GM18951 (cell line): ENCODE data around the gene NCK2.

Experiments
- POLR2A ChIP-seq: IDR thresholded peaks from 4 replicates; pipeline ENCODE4 v1.6.1; 2011; ENCODE audit warnings: mild to moderate bottlenecking; ENCODE audit not compliant: insufficient read length, insufficient read depth; ENCODE audit errors: extremely low read depth
- in situ Hi-C: fragments of 300-500 bp; cut with MboI; formaldehyde crosslinking; loops from one replicate; pipeline ENCODE4 v1.12.0; 2022; ENCODE audit warnings: low sequenced_read_pairs, mixed read lengths, inconsistent platforms; ENCODE audit not compliant: unreplicated experiment

NCK2 gene

GRCh38 chr2:105723431-105723830, 21.3 kb upstream of the NCK2 start:
- no peak for TF ChIP-seq POLR2A
- in situ Hi-C loops, result no loop called here

- in situ Hi-C loops, result no loop called here
- no peak for TF ChIP-seq POLR2A
These were observed 19.3 kb upstream of the NCK2 start for GRCh38 chr2:105725388-105725787.

GRCh38 chr2:105730170-105730569, 14.5 kb upstream of the NCK2 start:
- no peak for TF ChIP-seq POLR2A
- in situ Hi-C loops, result no loop called here

- in situ Hi-C loops, result no loop called here
- no peak for TF ChIP-seq POLR2A
These were observed 13.2 kb upstream of the NCK2 start for GRCh38 chr2:105731511-105731910.

- no peak for TF ChIP-seq POLR2A
- in situ Hi-C loops, result no loop called here
These were observed 12.6 kb upstream of the NCK2 start for GRCh38 chr2:105732101-105732500.

- TF ChIP-seq POLR2A, result no peak
- in situ Hi-C loops, result no loop called here
These were observed 11.6 kb upstream of the NCK2 start for GRCh38 chr2:105732955-105733607.

GRCh38 chr2:105733875-105734274, 10.8 kb upstream of the NCK2 start:
- in situ Hi-C loops, result no loop called here
- no peak for TF ChIP-seq POLR2A

GRCh38 chr2:105734762-105735538, 9.8 kb upstream of the NCK2 start:
- TF ChIP-seq POLR2A, result no peak
- in situ Hi-C loops, result no loop called here

- TF ChIP-seq POLR2A, result no peak
- in situ Hi-C loops, result no loop called here
These were observed 8.6 kb upstream of the NCK2 start for GRCh38 chr2:105736145-105736544.

- in situ Hi-C loops, result no loop called here
- no peak for TF ChIP-seq POLR2A
These were observed 6.6 kb upstream of the NCK2 start for GRCh38 chr2:105737980-105738657.

- TF ChIP-seq POLR2A, result no peak
- in situ Hi-C loops, result no loop called here
These were observed 6.0 kb upstream of the NCK2 start for GRCh38 chr2:105738658-105739241.

GRCh38 chr2:105739426-105739825, 5.3 kb upstream of the NCK2 start:
- no peak for TF ChIP-seq POLR2A
- in situ Hi-C loops, result no loop called here

GRCh38 chr2:105739944-105740530, 4.7 kb upstream of the NCK2 start:
- in situ Hi-C loops, result no loop called here
- TF ChIP-seq POLR2A, result no peak
